Prostate gland (tissue), 2 donors: ENCODE results near the gene MYOZ1. TPM values are rescaled to one million over a fixed set of nuclear protein-coding genes. Genes with fewer than 3 reads are reported as not detected.

Experiments
- DNase-seq: peaks from one replicate; pipeline ENCODE4 v3.0.0-alpha.2; 2019; ENCODE audit warnings: low spot score
- H3K27ac ChIP-seq, 2 donors: fragments of 200-600 bp; sonication (generic); 2 replicates each; pipeline ENCODE4 v1.5.1; 2017 to 2019
- H3K27me3 ChIP-seq: fragments of 200-600 bp; sonication (generic); replicated peaks from 2 replicates; pipeline ENCODE4 v1.5.1; 2019; ENCODE audit not compliant: insufficient read depth
- H3K36me3 ChIP-seq, 2 donors: fragments of 200-600 bp; sonication (generic); 1 replicate in 1 of 2; 2 replicates in 1 of 2; pipeline versions ENCODE4 v1.5.1 to v1.8.1; 2017 to 2019
- H3K4me1 ChIP-seq: fragments of 200-600 bp; sonication (generic); replicated peaks from 2 replicates; pipeline ENCODE4 v1.5.1; 2019
- H3K4me3 ChIP-seq, 2 donors: fragments of 200-600 bp; sonication (generic); 2 replicates each; pipeline ENCODE4 v1.5.1; 2017 to 2019
- H3K9me3 ChIP-seq: fragments of 200-600 bp; sonication (generic); 2 replicates; pipeline ENCODE4 v1.5.1; 2017
- POLR2A ChIP-seq: fragments of 450-650 bp; IDR thresholded peaks from one replicate; pipeline ENCODE4 v1.6.1; 2016; ENCODE audit warnings: antibody characterized with exemption, mild to moderate bottlenecking
- POLR2AphosphoS5 ChIP-seq: sonication (generic); formaldehyde crosslinking; IDR thresholded peaks from one replicate; pipeline ENCODE4 v1.6.1; 2017; ENCODE audit warnings: antibody characterized with exemption
- WGBS: methylation state at CpG from one replicate; pipeline ENCODE4 v1.1.5; 2018; 5-methylcytosine and 5-hydroxymethylcytosine counted together
- intact Hi-C: fragments of 100-400 bp; cut with DNase I; formaldehyde crosslinking; loops from one replicate; pipeline ENCODE4 v1.14.2; 2022
- total RNA-seq, 2 donors: library from RNA; depleted of rRNA; stranded (reverse); fragments of >200 nt; gene quantifications; one replicate each; pipeline ENCODE4 v1.1.0, GENCODE V29; 2016
- TF ChIP-seq, protein P1 (sequence below), 4 experiments: fragments of 200-600 bp in 2 of 4; fragments of 450-650 bp in 2 of 4; sonication (generic) in 2 of 4; IDR thresholded peaks; 1 replicate in 3 of 4; 2 replicates in 1 of 4; pipeline ENCODE4 v1.5.1; 2016 to 2019; ENCODE audit warnings: antibody characterized with exemption in 4 of 4, mild to moderate bottlenecking in 2 of 4, moderate library complexity in 2 of 4

MYOZ1 gene
- total RNA-seq, 2 donors from 2014 or later = 1.6 to 3.3 TPM

- intact Hi-C loops = loop anchor here (5.0 kb wide), 2 partner anchors 77 to 97 kb away; no protein-coding TSS in a partner anchor
- Histone ChIP-seq H3K36me3 (no peaks in the 10 kb centered on the region), H3K27ac (no peak overlapping the region), H3K9me3 (no peaks in the 10 kb centered on the region), H3K4me1 (no peaks in the 10 kb centered on the region), H3K27me3 (no peaks in the 10 kb centered on the region), H3K4me3 (no peak overlapping the region)
- DNase-seq = no peak
- 92% methylated on average over 5 of the region's 5 CpGs for WGBS
- TF ChIP-seq, protein P1, sequence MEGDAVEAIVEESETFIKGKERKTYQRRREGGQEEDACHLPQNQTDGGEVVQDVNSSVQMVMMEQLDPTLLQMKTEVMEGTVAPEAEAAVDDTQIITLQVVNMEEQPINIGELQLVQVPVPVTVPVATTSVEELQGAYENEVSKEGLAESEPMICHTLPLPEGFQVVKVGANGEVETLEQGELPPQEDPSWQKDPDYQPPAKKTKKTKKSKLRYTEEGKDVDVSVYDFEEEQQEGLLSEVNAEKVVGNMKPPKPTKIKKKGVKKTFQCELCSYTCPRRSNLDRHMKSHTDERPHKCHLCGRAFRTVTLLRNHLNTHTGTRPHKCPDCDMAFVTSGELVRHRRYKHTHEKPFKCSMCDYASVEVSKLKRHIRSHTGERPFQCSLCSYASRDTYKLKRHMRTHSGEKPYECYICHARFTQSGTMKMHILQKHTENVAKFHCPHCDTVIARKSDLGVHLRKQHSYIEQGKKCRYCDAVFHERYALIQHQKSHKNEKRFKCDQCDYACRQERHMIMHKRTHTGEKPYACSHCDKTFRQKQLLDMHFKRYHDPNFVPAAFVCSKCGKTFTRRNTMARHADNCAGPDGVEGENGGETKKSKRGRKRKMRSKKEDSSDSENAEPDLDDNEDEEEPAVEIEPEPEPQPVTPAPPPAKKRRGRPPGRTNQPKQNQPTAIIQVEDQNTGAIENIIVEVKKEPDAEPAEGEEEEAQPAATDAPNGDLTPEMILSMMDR (IDR thresholded peaks at IDR 0.05) = no peak
- TF ChIP-seq POLR2A = no peak
- TF ChIP-seq POLR2AphosphoS5 = no peak
Observed at GRCh38 chr10:73629165-73629564, 12.1 kb downstream of the MYOZ1 start.

DNA sequence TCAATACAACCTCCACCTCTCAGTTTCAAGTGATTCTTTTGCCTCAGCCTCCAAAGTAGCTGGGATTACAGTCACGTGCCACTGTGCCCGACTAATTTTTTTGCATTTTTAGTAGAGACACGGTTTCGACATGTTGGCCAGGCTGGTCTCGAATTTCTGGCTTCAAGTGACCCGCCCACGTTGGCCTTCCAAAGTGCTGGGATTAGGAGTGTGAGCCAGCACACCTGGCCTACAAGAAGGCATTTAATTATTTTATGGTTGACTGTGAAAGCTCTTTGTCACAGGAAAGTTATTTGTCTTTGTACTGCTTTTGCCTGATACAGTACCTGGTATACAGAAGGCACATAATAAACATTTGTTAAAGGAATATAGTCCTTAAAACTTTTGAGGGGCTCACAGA is 12.9 kb downstream of the MYOZ1 start:
- WGBS = 33% methylated on average over 7 of the region's 7 CpGs
- TF ChIP-seq POLR2A = no peak
- TF ChIP-seq, protein P1 (IDR thresholded peaks at IDR 0.05) = no peak
- TF ChIP-seq POLR2AphosphoS5 = no peak
- intact Hi-C loops = loop anchor here (5.0 kb wide), 2 partner anchors 76 to 96 kb away; no protein-coding TSS in a partner anchor

GRCh38 chr10:73627300-73627699 is 14.0 kb downstream of the MYOZ1 start:
- Histone ChIP-seq H3K4me3 (no peak overlapping the region), H3K36me3 (no peaks in the 10 kb centered on the region), H3K9me3 (no peaks in the 10 kb centered on the region), H3K4me1 (no peaks in the 10 kb centered on the region), H3K27ac (no peak overlapping the region), H3K27me3 (no peaks in the 10 kb centered on the region)
- DNase-seq = no peak
- 94% methylated on average over 6 of the region's 6 CpGs for WGBS
- no peak for TF ChIP-seq POLR2AphosphoS5
- TF ChIP-seq, protein P1 (IDR thresholded peaks at IDR 0.05) = no peak
- intact Hi-C loops = loop anchor here (5.0 kb wide), 2 partner anchors 75 to 95 kb away; no protein-coding TSS in a partner anchor

More for the DNA sequence above, 12.9 kb downstream of the MYOZ1 start:
- no peak overlapping the region for H3K27ac ChIP-seq
- no peak for DNase-seq
- H3K27me3 ChIP-seq = no peaks in the 10 kb centered on the region
- H3K36me3 ChIP-seq = no peaks in the 10 kb centered on the region
- no peaks in the 10 kb centered on the region for H3K9me3 ChIP-seq
- H3K4me3 ChIP-seq = no peak overlapping the region
- H3K4me1 ChIP-seq = no peaks in the 10 kb centered on the region

GRCh38 chr10:73625884-73626752 is 15.2 kb downstream of the MYOZ1 start:
- intact Hi-C loops = loop anchor here (1.0 to 5.0 kb wide), 3 partner anchors 20 to 94 kb away; no protein-coding TSS in a partner anchor
- WGBS = under 1% methylated on average over 42 of the region's 42 CpGs
- peak overlapping the region; percentile 88 to 92 for H3K27ac ChIP-seq

More at GRCh38 chr10:73625884-73626752, 15.2 kb downstream of the MYOZ1 start:
- DNase-seq = peak; percentile 96
- no peaks in the 10 kb centered on the region for H3K27me3 ChIP-seq
- no peaks in the 10 kb centered on the region for H3K4me1 ChIP-seq
- no peaks in the 10 kb centered on the region for H3K36me3 ChIP-seq
- TF ChIP-seq POLR2AphosphoS5 = peak; percentile 94
- TF ChIP-seq, protein P1 (IDR thresholded peaks at IDR 0.05) = no peak
- peak; percentile 75 for TF ChIP-seq POLR2A
- H3K4me3 ChIP-seq = peak overlapping the region; percentile 89 to 95
- no peaks in the 10 kb centered on the region for H3K9me3 ChIP-seq
